GM19452 (cell line): ENCODE results near the gene MRPS26.
"Not testable (repeated sequence)": the region's sequence is repeated elsewhere in the genome, so short reads cannot be mapped to it uniquely, and the experiment has no call there.

Source experiments
- ATAC-seq: cut with Tn5 transposase; IDR thresholded peaks from one replicate; pipeline ENCODE4 v1.9.1; 2021; ENCODE audit not compliant: unreplicated experiment

The MRPS26 gene

DNA sequence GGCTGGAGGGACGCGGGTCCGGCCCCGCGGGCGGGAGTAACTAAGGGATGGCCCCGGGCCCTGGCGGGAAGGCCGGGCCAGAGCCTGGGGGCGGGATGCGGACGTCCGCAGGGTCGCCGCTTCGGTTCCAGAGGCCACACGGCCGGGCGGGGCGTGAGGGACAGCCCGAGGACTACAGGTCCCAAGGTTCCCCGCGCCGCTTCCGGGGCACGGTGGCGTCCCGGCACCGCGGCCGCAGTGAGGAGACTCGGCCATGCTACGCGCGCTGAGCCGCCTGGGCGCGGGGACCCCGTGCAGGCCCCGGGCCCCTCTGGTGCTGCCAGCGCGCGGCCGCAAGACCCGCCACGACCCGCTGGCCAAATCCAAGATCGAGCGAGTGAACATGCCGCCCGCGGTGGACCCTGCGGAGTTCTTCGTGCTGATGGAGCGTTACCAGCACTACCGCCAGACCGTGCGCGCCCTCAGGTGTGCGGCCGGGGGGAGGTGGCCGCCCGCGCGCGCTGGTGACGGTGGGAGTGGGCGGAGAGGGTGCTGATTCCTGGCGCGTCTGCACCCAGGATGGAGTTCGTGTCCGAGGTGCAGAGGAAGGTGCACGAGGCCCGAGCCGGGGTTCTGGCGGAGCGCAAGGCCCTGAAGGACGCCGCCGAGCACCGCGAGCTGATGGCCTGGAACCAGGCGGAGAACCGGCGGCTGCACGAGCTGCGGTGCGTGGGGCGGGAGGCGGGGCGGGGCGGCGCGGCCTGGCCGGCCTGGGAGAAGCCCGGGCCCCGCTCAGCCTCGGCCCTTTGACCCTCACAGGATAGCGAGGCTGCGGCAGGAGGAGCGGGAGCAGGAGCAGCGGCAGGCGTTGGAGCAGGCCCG, at the start of gene MRPS26:
Gene MRPS26, plus strand, starts transcription at position 237 of the 861 bp plus-strand sequence. Its CDS starts 17 bp downstream, at position 254.
- ATAC-seq = peak; percentile 83

DNA sequence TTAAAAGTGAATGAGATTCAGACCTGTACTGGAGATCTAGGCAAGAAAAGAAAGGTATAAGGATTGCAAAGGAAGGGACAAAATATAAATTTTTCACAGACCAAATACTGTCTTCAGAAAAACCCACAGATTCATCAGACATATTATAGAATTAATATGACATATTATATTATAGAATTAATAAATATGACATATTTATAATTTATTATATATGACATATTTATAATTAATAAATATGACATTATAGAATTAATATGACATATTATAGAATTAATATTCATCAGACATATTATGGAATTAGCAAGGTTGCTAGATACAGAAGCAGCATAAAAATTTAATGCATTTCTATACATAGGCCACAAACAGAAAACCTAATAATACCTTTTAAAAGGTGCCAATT, 47.1 kb upstream of the MRPS26 start:
- no peak for ATAC-seq

DNA sequence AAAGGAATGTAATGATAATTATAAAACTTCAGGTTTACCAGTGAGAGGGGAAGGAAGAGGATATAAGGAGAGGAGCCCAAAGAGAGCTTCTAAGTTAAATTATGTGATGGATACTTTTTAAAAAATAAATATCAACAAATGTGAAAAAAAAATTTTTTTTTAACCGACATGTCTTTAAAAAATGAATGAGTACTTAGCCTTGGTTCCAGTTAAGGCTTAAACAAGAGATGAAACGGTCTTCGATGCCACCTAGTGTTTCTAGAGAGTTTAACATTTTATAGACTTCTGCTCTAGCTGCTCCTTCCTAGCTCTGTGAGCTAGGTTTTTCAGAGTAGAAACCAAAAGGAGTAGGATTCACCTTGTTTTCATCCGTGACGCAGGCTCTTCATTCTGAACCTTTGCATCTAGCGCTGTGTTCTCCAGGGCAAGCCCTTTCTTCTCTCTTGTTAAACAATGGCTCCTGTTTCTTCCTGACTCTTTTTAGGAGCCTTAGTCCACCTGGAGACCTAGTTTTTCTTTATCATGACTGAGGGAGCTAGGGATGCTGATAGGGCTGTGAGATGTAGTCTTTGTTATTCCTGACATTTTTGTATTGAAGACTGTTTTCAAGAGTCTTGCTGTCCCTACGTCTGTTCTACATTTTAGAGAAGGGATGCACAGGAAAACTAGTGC, 44.9 kb upstream of the MRPS26 start:
- ATAC-seq = peak; percentile 56

DNA sequence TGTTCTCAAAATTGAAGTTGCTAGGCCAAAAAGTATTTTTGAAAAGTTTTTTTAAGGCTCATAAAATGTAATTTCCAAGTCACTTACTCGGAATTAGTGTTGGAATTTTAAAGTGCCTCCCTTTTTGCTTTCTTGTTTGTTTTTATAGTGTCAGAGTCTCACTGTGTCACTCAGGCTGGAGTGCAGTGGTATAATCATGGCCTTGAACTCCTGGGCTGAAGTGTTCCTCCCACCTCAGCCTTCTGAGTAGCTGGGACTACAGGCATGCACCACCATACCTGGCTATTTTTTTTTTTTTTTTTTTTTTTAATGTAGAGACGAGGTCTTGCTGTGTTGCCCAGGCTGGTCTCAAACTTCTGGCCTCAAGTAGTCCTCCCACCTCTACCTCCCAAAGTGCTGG, 42.4 kb upstream of the MRPS26 start:
- no peak for ATAC-seq

DNA sequence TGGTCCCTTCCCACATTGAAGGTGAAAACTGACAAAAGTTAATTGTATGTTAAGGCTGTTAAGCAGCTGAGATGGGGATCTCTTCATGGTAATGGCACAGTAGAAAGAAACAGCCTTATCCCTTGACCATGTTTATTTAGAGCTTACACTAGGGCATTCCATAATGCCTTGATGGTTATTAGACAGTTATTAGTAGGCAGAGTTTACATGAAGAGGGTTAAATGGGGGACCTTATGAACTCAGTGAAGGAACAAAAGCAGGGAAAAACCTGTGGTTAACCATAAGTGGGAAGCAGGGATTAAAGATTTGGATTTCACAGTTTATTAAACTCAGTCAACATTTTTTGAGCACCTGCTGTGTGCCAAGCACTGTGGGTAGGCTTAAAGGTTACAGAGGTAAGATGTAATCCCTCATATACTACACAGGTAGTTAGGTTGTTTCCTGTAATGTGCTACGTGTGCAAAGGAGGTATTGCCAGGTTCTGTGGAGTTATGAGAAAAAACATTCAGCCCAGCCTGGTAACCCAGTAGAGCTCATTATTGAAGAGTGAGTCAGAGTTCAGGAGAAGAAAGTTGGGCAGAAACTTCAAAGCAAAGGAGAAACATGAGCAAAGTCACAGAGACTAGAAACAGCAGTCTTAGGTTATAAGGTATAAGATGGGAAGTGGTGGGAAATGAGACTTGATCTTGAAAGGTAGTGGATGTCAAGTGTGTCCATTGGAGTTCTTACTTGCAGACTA, 34.7 kb upstream of the MRPS26 start:
- ATAC-seq = no peak

DNA sequence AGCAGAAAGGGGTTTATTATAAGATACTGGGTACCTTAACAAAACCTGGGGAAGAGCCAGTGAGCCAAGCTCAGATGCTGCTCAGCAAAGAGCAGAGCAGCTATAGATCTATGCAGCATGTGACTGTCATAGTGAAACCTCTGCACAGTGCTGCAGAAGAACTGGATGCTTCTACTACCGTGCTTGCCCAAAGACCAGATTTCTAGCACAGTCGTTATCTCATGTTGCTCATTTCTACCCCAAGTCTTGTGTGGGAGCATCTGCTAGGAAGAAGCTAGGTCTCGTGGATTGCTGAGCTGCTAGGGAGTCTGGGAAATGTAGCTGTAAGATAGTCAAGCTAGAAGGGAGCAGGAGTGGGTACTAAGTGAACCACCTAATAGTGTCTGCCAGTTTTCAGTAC, 34.1 kb upstream of the MRPS26 start:
- no peak for ATAC-seq

DNA sequence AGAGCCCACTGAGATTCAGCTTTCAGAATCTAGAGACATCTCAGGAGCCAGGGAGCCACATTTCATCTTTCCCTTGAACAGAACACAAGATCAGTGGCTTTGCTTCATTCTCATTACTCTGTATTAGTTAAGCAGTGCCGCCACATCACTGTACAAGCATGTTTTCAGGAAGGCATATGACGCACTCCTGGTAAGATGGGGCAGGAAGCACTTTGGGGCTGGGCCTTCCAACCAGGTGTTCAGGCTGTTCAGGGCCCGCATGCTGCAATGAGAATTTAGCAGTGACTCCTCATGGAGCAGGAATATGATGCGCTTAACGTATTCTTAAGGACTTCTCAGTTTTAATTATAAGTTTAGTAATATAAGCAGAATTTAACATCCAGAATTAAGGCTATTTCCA, 32.1 kb upstream of the MRPS26 start:
- ATAC-seq = no peak

DNA sequence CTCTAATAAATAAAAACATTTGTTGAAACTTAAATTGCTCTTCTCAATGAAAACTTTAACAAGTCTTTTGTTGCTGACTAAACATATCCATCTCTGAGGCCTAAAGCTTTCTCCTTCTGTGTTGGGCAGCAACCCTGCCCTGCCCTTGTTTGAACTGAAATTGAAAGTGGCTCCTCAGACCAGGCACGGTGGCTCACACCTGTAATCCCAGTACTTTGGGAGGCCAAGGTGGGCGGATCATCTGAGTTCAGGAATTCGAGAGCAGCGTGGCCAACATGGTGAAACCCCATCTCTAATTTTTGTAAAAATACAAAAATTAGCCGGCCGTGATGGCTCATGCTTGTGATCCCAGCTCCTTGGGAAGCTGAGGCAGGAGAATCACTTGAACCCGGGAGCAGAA, 31.7 kb upstream of the MRPS26 start:
- ATAC-seq = no peak

DNA sequence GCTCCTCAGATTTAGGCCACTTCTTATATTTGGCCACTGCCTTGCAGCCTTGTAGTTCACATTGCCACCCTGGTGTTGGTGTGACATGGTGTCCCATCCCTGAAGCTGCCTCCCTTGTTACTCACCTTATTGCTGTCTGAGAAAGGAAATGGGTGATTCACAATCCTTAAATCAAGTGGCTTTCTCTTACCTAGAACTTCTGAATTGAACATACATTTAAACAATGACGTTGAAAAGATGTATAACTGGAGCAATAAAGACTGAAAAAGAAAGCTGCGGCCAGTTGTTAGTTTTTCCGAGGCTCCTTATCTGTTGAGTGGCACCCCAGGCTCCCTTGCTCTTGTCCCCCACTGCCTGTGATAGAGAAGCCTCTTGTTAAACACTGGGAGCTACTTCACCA, 31.2 kb upstream of the MRPS26 start:
- ATAC-seq = no peak

DNA sequence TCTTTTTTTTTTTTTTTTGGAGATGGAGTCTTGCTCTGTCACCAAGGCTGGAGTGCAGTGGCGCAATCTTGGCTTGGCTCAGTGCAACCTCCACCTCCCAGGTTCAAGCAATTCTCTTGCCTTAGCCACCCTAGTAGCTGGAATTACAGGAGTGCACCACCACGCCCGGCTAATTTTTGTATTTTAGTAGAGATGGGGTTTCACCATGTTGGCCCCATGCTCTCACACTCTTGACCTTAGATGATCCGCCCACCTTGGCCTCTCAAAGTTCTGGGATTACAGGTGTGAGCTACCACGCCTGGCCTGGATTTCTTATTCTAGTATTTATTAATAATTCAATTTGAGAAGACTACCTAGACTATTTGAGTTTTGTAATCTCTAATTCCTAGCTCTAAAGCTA, 30.6 kb upstream of the MRPS26 start:
- not testable (repeated sequence) for ATAC-seq

DNA sequence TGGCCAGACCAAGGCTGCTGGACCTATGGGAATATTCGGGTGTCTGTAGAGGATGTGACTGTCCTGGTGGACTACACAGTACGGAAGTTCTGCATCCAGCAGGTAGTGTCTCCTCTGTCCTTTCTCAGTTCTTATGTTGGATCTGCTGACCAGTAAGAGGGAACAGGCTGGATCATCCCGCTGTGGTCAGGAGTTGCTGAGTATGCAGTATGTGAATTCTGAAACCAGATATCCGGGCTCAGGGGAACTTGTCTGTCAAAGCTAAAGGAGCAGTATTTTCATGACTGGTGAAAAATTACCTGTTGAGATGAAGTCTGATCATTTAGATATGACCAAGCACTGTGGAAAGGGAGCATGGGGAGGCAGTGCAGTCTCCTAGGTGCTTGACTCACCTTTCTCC, 24.5 kb upstream of the MRPS26 start:
- ATAC-seq = no peak

DNA sequence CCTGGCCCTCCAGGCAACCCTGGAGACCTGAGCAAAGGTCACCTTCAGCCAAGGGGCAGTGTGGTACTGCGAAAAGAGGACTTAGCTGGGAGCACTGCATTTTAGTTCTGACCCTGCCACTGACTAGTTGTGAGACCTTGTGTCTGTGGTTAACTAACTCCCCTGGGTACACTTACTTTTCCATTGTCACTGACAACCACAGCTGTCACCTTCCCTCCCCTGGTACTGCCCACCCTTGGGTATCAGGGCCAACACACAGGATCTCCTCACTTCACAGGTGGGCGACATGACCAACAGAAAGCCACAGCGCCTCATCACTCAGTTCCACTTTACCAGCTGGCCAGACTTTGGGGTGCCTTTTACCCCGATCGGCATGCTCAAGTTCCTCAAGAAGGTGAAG, 24.1 kb upstream of the MRPS26 start:
- no peak for ATAC-seq

DNA sequence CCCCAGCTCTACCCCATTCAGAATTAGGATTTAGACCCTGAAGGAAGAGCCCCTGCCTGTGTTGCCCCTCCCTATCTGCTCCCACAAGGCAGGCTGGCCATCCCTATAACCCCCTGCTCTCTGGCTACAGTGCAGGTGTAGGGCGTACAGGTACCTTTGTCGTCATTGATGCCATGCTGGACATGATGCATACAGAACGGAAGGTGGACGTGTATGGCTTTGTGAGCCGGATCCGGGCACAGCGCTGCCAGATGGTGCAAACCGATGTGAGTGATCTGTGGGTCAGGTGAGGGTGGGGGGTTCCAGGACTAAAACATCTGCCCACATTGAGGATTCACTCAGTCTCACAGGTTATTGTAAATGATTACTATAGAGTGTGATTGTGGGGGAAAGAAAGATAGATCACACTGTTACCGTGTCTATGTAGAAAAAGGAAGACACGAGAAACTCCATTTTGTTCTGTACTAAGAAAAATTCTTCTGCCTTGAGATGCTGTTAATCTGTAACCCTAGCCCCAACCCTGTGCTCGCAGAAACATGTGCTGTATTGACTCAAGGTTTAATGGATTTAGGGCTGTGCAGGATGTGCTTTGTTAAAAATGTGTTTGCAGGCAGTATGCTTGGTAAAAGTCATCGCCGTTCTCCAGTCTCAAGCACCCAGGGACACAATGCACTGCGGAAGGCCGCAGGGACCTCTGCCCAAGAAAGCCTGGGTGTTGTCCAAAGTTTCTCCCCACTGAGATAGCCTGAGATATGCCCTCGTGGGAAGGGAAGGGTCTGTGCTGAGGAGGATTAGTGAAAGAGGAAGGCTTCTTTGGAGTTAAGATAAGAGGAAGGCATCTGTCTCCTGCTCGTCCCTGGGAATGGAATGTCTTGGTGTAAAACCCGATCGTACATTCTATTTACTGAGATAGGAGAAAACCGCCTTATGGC, 23.0 kb upstream of the MRPS26 start:
- not testable (repeated sequence) for ATAC-seq

DNA sequence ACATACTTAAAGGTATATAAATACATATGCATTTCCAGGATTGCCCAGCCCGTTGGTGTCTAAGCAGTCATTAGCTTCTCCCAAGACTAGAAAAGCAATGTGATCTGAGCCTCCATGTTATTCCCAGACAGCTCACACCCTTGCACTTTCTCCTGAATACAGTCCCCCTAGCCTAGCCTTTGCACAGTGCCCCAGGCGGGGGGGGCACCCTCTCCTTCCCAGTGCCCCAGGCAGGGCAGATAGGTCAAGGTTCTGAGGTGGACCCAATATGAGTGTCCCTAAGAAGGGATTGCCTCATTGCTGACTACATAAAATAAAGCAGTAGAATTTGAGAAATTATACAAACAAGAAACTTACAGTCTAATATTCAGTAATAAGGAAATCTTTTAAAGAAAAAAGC, 17.9 kb upstream of the MRPS26 start:
- no peak for ATAC-seq

DNA sequence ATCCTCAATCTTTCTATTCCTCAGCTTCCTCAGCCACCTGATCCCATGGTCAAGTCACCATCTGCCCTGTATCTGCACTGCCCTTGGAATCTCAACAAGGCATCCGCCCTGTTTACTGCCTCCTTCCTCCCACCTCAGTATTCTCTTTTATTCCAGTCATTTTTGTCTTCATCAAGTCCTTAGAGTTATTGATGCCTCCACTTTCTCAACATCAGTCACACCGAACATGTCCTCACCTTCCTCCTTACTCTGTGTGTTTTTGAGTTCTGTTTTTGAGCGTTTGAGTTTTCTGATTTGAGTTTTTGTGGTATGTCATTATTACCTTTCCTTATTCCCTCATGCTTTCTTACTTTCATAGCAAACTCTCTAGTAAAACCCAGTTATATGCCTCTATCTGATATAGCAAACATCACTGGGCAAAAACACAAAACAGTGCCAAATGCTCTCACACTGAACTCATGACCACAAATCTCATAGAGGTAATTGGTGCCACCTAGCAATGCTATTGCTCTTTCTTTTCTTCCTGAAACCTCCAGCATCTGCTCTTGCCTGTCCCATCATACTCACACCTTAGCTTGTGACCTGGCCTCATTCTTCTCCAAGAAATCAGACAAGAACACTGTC, 14.2 kb upstream of the MRPS26 start:
- ATAC-seq = no peak

DNA sequence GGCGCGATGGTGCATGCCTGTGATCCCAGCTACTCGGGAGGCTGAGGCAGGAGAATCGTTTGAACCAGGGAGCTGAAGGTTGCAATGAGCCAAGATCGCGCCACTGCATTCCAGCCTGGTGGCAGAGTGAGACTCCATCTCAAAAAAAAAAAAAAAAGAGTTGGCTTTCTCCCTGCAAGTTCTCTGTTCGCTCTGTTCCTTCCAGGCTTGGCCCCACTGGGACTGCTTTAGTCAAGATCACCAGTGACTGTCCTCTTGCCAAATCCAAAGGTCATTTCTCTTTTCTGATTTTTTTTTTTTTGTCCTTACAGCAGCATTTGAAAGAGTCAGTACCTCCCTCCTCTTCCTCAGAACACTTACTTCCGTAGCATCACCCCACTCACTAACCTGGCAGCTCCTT, 13.2 kb upstream of the MRPS26 start:
- no peak for ATAC-seq

DNA sequence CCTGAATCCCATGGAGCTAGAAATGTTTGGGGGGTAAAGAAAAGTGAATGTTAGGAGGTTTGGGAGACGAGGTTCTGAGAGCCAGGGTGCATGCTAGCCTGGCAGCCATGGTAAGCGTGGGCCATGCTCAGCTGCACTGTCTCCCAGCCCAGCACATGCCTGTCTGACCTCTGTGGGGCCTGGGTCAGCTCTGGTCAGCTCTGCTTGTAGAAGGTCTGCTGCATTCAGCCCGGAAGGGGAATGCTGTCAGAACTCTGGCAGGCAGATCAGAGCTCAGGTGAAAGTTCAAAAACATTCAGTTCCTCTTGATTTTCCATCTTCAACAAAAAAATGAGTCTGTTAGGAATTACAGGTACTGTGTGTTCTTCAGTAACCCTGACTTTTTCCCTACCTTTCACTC, 8.2 kb upstream of the MRPS26 start:
- ATAC-seq = no peak

DNA sequence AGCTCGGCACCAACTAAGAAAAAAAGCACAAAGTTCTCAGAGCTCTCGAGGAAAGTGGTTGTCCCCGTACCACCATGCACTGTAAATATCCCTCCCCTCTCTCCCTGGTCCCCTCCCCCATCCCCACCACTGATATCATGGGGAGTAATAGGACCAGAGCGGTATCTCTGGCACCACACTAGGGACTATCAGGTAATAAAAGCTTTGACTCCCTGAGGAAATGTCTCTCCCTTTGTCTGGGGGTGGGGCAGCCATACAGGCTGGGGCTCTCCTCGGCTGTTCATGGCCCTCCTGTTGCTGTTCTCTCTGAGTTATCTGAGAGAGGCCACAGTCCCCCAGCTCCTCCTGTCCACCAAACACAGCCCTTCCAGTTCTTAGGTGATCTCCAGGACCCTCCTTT, 7.4 kb upstream of the MRPS26 start:
- no peak for ATAC-seq

DNA sequence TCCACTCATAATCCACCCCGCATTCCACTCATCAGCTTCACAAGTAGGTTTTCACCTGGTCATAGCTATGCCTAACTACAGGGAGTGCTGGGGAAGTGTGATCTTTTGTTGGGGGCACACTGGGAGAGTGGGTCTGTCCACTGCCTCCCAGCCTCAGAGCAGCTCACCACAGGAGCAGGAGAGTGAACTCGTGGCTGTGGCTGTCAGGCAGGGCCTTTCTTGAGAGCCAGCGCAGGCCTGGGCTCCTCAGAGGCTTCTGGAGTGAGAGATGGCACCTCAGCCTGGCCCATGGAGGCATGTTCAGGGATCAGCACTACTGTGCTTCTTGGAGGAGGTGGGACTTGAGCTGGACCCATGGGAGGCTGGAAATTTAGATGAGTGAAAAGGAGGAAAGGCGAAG, 6.4 kb upstream of the MRPS26 start:
- ATAC-seq = no peak

DNA sequence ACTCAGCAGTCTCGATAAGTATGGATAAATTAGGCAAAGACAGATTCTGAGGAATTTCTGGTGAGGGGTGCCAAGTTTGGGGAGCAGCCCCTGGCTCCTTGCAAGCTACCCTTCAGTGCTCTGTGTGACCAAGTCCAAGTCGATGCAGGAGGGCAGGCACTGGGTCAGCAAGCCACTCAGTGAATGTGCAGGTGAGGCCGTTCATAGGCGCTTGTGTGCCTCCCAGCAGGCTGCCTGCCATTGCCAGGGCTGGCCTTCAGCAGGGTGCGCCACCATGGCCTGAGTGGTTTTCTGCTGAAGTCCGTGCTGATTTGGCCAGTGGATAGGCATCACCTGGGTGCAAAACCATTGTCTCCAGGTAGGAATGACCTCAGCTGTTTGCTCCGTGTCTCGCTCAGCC, 5.8 kb upstream of the MRPS26 start:
- no peak for ATAC-seq
